HG03064 (cell line): Measurements from ENCODE around the gene SNRPA.

ENCODE experiments used
- ATAC-seq: cut with Tn5 transposase; IDR thresholded peaks from one replicate; pipeline ENCODE4 v1.9.1; 2021; ENCODE audit warnings: low read depth; ENCODE audit not compliant: unreplicated experiment

Gene SNRPA

DNA sequence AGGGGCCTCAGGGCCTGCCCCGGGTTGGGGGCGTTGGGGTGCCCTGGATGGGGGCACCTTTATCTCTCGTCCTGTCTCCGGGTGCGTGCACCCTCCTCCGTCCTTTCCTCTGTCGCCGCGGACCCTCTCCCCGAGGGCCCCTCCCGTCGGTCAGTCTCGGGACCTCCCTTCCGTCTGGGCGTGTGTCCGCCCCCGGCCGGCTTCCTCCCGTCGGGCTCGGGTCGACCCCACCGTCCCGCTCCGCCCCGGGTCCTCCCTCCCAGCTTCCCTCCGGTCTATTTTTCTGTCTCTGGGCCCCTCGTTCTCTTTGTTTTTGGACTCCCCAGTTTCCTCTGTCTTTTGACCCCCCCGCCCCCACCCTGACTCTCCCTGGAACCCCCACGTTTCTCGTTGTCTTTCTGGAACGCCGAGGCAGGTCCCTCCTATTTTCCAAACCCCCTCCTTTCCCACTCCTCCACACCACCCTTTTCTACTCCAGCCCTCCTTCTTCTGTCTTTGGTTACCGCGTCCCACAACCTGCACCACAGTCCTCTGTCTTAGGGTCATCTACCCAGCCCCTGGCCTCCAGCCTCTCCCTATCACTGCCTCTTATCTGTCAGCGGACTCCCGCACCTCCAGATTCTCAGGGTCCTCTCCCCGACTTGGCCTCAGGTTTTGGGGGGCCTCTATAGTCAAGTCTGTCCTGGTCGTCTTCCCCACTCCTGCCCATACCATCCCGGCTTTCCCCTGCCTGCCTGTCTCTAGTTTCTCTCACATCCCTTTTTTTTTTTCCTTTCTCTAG lies 48.7 kb downstream of the SNRPA start:
- no peak for ATAC-seq

DNA sequence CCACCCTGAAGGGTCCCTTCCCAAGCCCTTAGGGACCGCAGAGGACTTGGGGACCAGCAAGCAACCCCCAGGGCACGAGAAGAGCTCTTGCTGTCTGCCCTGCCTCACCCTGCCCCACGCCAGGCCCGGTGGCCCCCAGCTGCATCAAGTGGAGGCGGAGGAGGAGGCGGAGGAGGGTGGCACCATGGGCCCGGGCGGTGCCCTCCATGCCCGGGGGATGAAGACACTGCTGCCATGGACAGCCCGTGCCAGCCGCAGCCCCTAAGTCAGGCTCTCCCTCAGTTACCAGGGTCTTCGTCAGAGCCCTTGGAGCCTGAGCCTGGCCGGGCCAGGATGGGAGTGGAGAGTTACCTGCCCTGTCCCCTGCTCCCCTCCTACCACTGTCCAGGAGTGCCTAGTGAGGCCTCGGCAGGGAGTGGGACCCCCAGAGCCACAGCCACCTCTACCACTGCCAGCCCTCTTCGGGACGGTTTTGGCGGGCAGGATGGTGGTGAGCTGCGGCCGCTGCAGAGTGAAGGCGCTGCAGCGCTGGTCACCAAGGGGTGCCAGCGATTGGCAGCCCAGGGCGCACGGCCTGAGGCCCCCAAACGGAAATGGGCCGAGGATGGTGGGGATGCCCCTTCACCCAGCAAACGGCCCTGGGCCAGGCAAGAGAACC lies 49.5 kb downstream of the SNRPA start:
- no peak for ATAC-seq

DNA sequence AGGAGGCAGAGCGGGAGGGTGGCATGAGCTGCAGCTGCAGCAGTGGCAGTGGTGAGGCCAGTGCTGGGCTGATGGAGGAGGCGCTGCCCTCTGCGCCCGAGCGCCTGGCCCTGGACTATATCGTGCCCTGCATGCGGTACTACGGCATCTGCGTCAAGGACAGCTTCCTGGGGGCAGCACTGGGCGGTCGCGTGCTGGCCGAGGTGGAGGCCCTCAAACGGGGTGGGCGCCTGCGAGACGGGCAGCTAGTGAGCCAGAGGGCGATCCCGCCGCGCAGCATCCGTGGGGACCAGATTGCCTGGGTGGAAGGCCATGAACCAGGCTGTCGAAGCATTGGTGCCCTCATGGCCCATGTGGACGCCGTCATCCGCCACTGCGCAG lies 50.0 kb downstream of the SNRPA start:
- ATAC-seq, result no peak

DNA sequence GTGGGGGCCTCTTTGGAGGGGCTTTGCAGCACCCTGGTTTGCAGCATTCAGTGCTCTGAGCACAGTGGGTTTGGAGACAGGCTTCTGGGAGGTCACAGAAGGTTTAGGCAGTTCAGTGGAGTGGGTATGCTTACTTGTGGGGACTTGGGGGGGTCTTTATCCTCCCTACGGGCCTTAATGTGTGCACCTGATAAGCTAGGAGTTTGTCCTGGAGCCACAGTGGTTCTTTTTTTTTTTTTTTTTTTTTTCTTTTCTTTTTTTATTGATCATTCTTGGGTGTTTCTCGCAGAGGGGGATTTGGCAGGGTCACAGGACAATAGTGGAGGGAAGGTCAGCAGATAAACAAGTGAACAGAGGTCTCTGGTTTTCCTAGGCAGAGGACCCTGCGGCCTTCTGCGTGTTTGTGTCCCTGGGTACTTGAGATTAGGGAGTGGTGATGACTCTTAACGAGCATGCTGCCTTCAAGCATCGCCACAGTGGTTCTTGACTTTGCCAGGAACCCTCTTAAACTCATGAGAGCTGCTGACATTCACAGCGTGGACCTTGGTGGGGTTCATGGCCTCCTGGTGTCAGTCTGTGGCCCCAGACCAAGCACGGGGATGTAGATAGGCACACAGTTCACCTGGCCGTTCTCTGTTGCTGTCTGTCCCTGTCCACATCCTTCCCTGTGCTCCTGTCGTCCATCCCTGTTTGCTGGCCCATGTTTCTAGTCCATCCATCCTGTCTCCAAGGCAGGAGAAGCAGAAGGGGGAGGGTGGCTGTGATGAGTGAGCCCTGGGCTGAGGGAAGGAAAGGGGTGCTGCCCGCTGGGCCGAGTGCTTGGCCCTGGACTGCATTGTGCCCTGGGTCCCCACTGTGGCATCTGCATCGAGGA lies 50.7 kb downstream of the SNRPA start:
- ATAC-seq, result no peak

DNA sequence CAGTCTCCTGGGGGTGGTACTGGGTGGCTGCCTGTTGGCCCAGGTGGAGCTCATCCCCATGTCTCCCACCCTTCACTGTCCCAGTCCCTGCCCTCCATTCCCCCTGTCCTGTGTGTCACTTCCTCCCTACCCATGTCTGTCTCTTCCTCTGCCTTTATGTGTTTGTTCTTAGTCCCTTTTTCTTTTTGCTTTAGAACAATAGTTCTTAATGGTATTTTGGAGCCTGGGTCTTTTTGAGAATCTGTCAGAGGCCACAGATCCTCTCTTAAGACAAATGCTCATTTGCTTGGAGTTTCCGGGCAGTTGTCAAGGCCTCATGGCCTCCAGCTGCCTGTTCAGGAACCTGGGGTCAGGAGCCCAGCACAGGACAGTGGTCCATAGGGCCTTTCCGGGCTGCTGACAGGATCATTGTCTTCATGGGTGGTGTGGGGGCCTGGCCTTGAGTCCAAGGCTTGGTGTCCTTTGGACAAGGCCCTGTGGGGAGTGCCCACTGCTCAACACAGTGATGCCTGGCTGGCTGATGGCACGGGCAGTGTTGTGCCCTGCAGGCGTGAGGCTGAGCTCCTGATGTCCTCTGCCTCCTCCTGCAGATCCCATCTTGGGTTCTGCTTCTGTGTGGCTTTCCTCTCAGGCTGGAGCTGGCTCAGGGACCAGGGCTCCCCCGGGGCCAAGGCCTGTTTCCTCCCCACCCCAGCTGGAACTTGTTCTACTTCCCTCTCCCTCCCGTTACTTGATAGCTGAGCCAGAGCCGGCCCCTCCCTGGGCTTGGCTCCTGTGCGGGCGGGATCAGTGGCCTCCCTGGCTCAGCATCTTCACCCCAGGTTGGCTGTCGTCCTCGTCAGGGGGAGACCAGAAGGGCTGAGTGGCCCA lies 51.5 kb downstream of the SNRPA start:
- no peak for ATAC-seq

DNA sequence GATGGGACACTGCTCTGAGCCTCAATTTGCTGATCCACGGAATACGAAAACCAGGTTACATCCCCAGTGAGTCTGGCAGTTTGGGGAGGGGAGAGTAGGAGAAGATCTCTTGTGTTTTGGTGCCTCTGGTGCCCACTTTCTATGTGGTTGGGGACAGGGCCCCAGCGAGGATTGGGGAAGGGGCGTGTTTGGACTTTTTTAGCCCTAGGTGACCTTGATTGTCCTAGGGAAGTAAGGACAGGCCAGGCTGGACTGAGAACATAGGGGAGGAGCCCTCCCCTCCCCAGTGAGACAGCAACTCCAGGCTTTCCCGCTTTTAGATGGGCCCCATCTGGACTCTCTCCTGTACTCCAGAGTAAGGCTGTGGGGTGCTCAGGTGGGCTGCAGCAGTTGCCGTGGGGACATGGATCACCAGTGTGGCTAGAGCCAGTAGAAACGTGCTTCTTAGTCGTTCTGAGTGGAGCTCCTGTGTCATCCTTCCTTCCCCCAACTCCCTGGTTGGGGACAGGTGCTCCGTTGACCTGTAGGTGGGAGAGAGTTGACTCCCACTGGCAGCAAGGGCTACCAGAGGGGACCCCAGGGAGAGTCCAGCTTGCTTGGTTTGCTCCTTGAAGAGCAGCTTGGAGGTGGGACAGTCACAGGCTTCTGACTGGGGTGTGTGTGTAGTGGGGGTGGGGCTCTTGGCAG lies 52.3 kb downstream of the SNRPA start:
- no peak for ATAC-seq

DNA sequence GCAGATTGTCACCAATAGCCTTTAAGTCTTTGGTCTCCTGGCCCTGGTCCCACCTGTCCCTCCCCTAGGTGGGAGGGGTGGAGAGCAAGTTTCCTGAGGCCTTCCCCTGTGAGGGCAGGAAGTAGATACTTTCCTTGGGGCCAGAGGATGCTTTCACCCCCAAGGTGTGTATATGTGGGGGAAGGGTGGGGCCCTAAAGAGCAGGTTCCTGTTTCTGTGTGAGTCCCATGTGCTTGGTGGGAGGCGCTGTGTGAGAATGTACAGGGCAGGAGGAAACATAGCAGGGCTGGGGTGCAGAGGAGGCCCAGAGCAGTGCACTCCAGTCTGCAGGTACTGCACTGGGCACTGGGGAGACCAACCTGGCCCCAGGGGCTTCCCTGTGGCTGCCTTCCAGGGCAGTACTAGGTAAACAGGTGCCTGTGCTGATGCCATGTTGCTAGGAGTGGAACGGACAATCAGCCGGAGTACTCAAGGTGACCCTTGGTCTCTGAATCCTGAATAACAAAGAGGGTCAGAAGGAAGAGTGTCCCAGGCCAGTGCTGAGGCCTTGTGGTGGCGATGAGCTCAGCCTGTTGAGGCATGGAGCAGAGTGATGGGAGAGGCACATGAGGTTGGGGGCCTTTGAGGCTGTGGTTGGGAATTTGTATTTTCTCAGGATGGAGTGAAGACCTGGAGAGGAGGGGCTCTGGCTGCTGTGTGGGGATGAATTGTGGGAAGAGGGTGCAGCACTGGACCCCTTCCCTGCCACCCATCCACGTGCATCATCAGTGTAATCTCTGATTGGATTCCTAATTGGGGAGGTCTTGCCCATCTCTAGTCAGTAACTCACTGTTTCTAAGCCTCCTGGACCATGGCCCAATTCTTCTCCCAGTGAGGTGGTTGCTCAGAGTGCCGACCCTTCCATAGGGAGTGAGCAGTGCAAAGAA lies 53.1 kb downstream of the SNRPA start:
- no peak for ATAC-seq

DNA sequence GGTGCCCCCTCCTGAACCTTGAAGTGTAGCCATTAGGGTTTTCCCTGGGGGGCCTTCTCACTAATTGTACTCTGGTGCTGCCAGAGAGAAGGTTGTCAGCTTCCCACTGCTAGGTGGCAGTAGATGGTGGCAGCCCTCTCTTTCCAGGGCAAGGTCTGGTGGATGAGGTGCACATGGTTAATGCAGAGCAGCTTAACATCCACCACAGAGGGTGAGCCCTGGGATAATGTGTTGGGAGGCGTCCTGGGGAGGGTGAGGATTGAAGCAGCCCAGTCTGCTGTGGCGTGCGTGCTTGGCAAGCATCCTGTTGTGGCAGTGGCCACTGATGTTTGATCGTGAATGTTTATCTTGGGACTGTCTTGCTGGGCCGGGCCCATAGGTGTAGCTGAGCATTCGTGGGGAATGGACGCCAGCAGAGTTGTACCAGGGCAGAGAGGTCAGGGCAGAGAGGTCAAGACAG lies 53.8 kb downstream of the SNRPA start:
- ATAC-seq, result no peak

DNA sequence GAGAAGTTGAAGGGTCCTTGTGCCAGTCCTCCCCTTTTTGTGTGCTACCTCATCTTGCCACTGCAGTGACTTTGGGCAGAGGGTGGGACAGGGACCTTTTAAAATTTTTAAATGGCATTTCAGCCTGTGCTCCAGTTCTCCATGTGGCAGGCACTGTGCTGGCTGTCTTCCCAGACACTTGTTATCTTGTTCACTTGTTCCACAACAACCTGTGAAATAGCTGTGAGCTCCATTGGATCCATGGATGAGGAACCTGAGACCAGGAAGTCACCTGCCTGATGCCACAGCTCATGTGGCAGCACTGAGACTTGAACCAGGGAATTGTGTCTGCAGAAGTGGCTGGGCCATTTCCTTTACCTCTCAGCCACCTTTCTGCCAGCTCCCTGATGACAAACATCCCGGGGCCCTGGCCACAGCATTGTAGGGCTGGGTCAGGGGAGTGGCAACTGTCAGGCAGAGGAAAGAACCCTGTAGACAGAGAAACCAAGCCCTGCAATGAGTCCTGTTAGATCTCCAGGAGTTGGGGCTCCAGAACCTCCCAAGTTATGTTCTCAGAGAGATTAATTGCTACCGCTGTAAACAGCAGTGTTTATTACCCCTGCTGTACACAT lies 54.4 kb downstream of the SNRPA start:
- no peak for ATAC-seq

DNA sequence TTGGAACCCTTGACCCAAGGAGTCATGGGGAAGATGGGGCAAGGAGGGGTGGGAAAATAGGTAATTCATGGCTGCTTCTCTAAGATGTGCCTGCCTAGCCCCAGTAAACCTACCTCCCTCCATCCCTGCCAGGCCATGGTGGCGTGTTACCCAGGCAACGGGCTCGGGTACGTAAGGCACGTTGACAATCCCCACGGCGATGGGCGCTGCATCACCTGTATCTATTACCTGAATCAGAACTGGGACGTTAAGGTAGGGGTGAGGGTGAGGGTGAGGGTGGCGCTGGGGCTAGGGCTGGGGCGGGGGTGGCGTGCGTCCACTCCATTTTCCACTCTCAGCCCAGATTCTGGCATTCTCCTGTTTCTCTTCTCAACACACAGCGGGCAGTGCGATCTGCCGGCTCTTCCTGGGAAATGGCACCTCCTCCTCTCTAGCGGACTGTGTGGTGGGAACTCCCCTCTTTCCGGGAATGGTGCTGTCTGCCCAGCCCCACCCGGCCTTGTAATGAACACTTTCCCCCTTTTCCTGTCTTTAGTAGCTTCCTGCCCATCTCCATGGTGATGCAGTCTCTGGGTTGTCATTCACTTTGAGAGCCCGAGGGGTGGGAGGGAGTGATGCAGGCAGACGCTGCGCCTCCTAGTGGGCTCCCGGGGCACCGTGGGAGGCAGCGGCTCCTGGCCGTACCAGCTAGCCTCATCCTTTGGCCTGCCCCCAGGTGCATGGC lies 55.6 kb downstream of the SNRPA start:
- no peak for ATAC-seq

DNA sequence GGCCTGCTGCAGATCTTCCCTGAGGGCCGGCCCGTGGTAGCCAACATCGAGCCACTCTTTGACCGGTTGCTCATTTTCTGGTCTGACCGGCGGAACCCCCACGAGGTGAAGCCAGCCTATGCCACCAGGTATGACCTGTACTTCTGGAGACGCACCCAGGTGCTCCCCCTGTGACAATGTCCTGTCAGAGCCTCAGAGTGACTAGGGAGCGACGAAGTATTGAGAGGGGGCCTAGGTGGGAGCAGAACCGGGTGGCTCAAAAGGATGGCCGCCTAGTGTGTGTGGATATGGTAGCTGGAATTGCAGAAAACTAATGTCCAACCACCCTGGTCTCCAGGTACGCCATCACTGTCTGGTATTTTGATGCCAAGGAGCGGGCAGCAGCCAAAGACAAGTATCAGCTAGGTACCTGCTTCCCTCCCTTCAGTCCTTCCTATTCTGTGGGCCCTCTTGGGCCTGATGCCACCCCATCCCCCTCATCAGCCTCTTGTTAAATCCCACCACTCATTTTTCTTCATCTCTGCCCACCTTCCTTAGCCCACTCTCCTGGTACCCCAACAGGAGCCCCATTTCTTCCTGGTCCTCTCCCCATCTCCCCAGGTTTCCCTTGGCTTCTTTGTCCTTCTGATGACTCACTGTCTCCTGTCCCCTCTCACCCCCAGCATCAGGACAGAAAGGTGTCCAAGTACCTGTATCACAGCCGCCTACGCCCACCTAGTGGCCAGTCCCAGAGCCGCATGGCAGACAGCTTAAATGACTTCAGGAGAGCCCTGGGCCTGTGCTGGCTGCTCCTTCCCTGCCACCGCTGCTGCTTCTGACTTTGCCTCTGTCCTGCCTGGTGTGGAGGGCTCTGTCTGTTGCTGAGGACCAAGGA lies 56.4 kb downstream of the SNRPA start:
- no peak for ATAC-seq

DNA sequence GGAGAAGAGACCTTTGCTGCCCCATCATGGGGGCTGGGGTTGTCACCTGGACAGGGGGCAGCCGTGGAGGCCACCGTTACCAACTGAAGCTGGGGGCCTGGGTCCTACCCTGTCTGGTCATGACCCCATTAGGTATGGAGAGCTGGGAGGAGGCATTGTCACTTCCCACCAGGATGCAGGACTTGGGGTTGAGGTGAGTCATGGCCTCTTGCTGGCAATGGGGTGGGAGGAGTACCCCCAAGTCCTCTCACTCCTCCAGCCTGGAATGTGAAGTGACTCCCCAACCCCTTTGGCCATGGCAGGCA lies 57.0 kb downstream of the SNRPA start:
- ATAC-seq, result no peak

DNA sequence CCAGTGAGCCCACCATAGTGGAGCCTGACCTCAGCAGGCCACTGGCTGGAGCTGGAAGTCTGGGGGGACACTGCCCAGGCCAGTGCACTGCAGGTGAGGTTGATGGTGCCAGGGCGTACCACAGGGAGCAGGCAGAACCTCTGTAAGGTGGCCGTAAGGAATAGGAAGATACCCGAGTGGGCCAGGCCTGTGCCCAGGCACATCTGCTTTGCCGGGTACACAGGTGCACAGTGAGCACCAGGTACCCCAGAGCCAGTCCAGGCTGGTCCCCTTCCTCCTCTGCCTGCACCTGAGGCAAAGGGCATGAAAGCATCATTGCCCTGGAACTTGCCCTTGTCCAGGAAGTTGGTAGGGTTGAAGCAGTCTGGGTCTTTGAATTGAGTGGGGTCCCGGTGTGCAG lies 57.5 kb downstream of the SNRPA start:
- ATAC-seq, result no peak

DNA sequence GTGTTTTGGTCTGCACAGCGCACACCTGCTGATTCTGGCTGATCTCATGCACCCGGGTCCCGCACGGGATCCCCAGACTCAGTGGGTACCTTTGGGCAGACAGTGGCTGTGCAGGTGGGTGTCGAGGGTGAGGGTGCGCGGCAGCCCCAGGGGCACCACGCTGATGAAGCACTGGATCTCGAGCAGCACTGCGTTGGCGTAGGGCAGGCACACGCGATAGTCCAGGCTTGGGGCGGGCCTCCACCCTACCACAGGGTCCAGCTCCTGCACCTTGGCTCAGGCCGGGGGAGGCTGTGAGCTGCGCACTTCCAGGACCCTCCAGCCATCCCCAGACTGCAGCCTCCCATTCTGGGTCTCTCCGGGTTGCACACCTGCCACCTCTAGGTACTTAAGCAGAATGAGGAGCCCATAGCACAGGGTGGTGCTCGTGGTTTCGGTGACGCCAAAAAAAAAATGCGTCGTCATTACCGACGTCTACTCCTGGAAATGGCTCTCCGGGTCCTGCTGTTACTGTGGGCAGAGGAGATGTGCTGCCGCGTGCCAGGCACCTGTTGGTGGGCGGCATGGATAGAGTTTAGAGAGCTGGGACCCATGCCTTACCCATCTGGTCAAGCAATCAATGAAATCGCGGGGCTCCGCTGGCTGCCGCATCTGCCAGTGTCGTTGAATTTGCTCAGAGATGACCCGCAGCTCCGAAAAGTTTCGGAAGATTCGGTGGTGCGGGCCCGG lies 58.5 kb downstream of the SNRPA start:
- ATAC-seq, result no peak

DNA sequence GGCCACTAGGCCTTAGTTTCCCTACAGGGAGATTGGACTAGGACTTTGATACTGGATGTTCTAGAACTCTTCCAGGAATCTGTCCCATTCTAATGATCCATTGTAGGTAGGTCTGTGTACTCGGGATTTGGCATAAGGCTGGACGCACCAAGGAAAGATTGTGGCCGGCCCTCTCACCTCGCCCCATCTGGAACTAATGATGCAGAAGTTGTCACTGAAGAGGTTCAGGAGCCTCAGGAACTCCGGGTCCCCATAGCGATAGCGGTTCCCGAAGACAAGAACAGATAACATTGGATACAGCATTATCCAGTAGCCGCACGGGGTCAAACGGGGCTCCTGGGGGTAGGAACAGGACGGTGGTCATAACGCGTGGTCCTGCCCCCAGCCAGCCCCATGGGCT lies 59.2 kb downstream of the SNRPA start:
- no peak for ATAC-seq

DNA sequence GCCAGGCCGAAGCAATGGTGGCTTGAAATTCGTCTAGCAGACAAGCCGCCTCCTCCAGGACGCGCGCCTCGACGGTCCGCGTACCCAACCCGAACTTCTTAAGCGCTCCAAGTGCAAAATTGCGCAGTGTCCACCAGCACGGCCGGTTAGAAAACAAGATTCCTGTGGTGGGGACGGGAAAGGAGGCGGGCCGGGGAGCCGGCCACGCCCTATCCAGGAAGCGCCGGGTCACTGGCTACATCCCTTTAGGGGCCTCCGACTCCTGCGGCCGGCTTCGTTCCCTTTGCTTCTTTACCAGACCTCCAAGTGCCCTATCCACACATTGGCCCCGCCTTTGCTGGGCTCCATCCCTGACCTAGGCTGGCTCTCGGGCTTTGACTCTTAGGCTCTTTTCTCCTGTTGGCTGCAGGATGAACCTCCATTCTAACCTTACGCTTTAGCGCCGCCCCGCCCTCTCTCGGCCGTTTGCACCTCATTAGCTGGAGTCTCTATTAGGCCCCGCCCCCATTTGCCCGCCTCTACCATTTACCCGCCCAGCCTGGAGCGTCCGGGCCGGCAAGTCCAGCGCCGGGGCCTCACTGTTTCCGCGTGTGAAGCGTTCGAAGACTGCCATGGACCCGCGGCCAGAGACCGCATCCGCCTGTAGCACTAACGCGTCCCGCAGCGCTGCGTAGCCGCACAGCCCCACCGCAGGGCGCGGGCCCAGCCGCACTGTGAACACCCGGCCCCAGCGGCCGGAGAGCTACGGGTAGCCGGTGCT lies 59.8 kb downstream of the SNRPA start:
- peak; percentile 57 for ATAC-seq
